A673 (cell line): ENCODE data around the gene GUCY1A1.

Source experiments
- CTCF ChIP-seq: fragments of 300-800, 200-600 bp; sonication (generic); conservative IDR thresholded peaks from 2 replicates; pipeline ENCODE4 v1.5.1; 2017; ENCODE audit warnings: low read depth, mild to moderate bottlenecking, antibody characterized with exemption, low read length, moderate library complexity, mixed read lengths
- EZH2 ChIP-seq: fragments of 200-600 bp; sonication (generic); IDR thresholded peaks from 2 replicates; pipeline ENCODE4 v1.6.1; 2017; ENCODE audit warnings: borderline replicate concordance, low read depth, mild to moderate bottlenecking, mixed read lengths, antibody characterized with exemption, low read length; ENCODE audit not compliant: poor library complexity, severe bottlenecking

GRCh38 chr4:155696726-155697125 is 30.1 kb downstream of the GUCY1A1 start:
- TF ChIP-seq CTCF (no peak), EZH2 (no peak)
